Astrocyte (in vitro differentiated cells and primary cell): ENCODE data around the gene IDI1.

Source experiments
- EZH2 ChIP-seq: IDR thresholded peaks from 2 replicates; pipeline ENCODE4 v1.6.1; 2012; ENCODE audit warnings: mild to moderate bottlenecking, low read length, inconsistent platforms; ENCODE audit not compliant: insufficient read depth
- TF ChIP-seq, protein P1 (sequence below): IDR thresholded peaks from 2 replicates; pipeline ENCODE4 v1.5.1; 2011; ENCODE audit warnings: low read depth, mild to moderate bottlenecking, inconsistent platforms, low read length, moderate library complexity; ENCODE audit not compliant: insufficient read depth

DNA sequence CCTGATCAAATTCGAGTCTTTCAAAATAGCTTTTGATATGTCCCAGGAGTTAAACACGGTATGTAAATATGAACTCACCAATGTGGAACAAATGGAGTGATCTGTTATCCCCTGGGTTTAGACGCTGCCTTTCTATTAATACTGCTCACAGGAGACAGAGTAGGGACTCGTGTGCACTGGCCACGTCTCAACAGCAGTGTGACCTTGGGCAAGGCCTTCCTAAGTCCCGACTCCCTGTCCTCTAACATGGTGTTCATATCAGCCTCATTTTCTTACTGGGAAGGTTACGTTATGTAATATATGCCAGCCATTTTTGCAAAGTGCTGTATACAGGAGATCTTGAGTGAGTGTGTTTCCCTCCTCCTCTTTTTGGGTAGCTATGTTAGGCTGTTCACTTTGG is 9.1 kb upstream of the IDI1 start:
- TF ChIP-seq, protein P1, sequence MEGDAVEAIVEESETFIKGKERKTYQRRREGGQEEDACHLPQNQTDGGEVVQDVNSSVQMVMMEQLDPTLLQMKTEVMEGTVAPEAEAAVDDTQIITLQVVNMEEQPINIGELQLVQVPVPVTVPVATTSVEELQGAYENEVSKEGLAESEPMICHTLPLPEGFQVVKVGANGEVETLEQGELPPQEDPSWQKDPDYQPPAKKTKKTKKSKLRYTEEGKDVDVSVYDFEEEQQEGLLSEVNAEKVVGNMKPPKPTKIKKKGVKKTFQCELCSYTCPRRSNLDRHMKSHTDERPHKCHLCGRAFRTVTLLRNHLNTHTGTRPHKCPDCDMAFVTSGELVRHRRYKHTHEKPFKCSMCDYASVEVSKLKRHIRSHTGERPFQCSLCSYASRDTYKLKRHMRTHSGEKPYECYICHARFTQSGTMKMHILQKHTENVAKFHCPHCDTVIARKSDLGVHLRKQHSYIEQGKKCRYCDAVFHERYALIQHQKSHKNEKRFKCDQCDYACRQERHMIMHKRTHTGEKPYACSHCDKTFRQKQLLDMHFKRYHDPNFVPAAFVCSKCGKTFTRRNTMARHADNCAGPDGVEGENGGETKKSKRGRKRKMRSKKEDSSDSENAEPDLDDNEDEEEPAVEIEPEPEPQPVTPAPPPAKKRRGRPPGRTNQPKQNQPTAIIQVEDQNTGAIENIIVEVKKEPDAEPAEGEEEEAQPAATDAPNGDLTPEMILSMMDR = no peak
- TF ChIP-seq EZH2 = no peak
